MM.1S (cell line): ENCODE measurements around the gene GRIA4.
"Not testable (repeated sequence)": the region's sequence is repeated elsewhere in the genome, so short reads cannot be mapped to it uniquely, and the experiment has no call there.

ENCODE experiments used
- DNase-seq: peaks from one replicate; pipeline ENCODE4 v3.0.0-alpha.2; 2015
- H2AFZ ChIP-seq: fragments of 300-600 bp; sonication (generic); 2 replicates; pipeline ENCODE4 v1.6.0; 2016; ENCODE audit warnings: antibody characterized with exemption, low read length
- H3F3A ChIP-seq: fragments of 300-600 bp; sonication (generic); 2 replicates; pipeline ENCODE4 v1.6.1; 2016; ENCODE audit warnings: mild to moderate bottlenecking, antibody characterized with exemption, low read length, moderate library complexity, mixed read lengths; ENCODE audit not compliant: insufficient read depth
- H3K27ac ChIP-seq: fragments of 300-600 bp; sonication (generic); 2 replicates; pipeline ENCODE4 v1.5.1; 2016; ENCODE audit warnings: mild to moderate bottlenecking, low read length
- H3K27me3 ChIP-seq: fragments of 300-600 bp; sonication (generic); replicated peaks from 2 replicates; pipeline ENCODE4 v1.6.0; 2016; ENCODE audit warnings: low read length; ENCODE audit not compliant: insufficient read depth
- H3K36me3 ChIP-seq: fragments of 300-600 bp; sonication (generic); replicated peaks from 2 replicates; pipeline ENCODE4 v1.6.1; 2016; ENCODE audit warnings: mild to moderate bottlenecking, low read length, mixed read lengths; ENCODE audit not compliant: insufficient read depth
- H3K4me1 ChIP-seq: fragments of 300-600 bp; sonication (generic); 2 replicates; pipeline ENCODE4 v1.6.1; 2016; ENCODE audit warnings: low read length, mixed read lengths
- H3K4me2 ChIP-seq: fragments of 300-600 bp; sonication (generic); 2 replicates; pipeline ENCODE4 v1.6.0; 2016; ENCODE audit warnings: low read depth, low read length
- H3K4me3 ChIP-seq: fragments of 300-600 bp; sonication (generic); 2 replicates; pipeline ENCODE4 v1.5.1; 2016; ENCODE audit warnings: low read length, mixed read lengths
- H3K79me2 ChIP-seq: fragments of 300-600 bp; sonication (generic); 2 replicates; pipeline ENCODE4 v1.6.1; 2016; ENCODE audit warnings: mixed run types, low read length, mixed read lengths
- H3K9ac ChIP-seq: fragments of 300-600 bp; sonication (generic); 2 replicates; pipeline ENCODE4 v1.6.1; 2016; ENCODE audit warnings: low read length, mixed read lengths
- H3K9me2 ChIP-seq: fragments of 300-600 bp; sonication (generic); replicated peaks from 2 replicates; pipeline ENCODE4 v1.6.1; 2016; ENCODE audit warnings: mild to moderate bottlenecking, low read length, mixed read lengths; ENCODE audit not compliant: insufficient read depth
- H3K9me3 ChIP-seq: fragments of 300-600 bp; sonication (generic); replicated peaks from 2 replicates; pipeline ENCODE4 v1.6.1; 2016; ENCODE audit warnings: mild to moderate bottlenecking, low read length, mixed read lengths; ENCODE audit not compliant: insufficient read depth
- H4K20me1 ChIP-seq: fragments of 300-600 bp; sonication (generic); 2 replicates; pipeline ENCODE4 v1.6.1; 2016; ENCODE audit warnings: mild to moderate bottlenecking, low read length, moderate library complexity, mixed read lengths; ENCODE audit not compliant: insufficient read depth
- CTCF ChIP-seq: fragments of 300-600 bp; sonication (generic); IDR thresholded peaks from 2 replicates; pipeline ENCODE4 v1.5.1; 2016; ENCODE audit warnings: antibody characterized with exemption, low read length, mixed read lengths
- EZH2 ChIP-seq: fragments of 300-600 bp; sonication (generic); optimal IDR thresholded peaks from 2 replicates; pipeline ENCODE3; 2017; ENCODE audit warnings: low read depth, mild to moderate bottlenecking, antibody characterized with exemption, low read length, mixed read lengths
- EZH2phosphoT487 ChIP-seq: fragments of 300-600 bp; sonication (generic); IDR thresholded peaks from 2 replicates; pipeline ENCODE4 v1.6.1; 2018; ENCODE audit warnings: antibody characterized with exemption, low read length

GRIA4 gene

GRCh38 chr11:106001304-106002012 is 391.6 kb downstream of the GRIA4 start:
- no peaks in the 10 kb centered on the region for H4K20me1 ChIP-seq
- H3F3A ChIP-seq, result no peaks in the 10 kb centered on the region
- H3K36me3 ChIP-seq, result no peaks in the 10 kb centered on the region
- no peak for TF ChIP-seq EZH2
- TF ChIP-seq EZH2phosphoT487, result no peak
- TF ChIP-seq CTCF, result no peak
- H3K27ac ChIP-seq, result no peak overlapping the region
- no peaks in the 10 kb centered on the region for H3K79me2 ChIP-seq
- no peak for DNase-seq
- peaks cover 8% of the 10 kb centered on the region for H3K4me1 ChIP-seq
- no peak overlapping the region for H3K9ac ChIP-seq
- no peaks in the 10 kb centered on the region for H3K9me3 ChIP-seq
- no peaks in the 10 kb centered on the region for H3K9me2 ChIP-seq
- no peaks in the 10 kb centered on the region for H3K27me3 ChIP-seq
- H3K4me2 ChIP-seq, result no peak overlapping the region
- no peak overlapping the region for H2AFZ ChIP-seq
- H3K4me3 ChIP-seq, result no peak overlapping the region

GRCh38 chr11:106003094-106003493 is 393.2 kb downstream of the GRIA4 start:
- not testable (repeated sequence) for H3K9ac ChIP-seq, H3K27me3 ChIP-seq, H3K4me1 ChIP-seq, H2AFZ ChIP-seq, DNase-seq, H3K9me2 ChIP-seq, H3K79me2 ChIP-seq, H3K27ac ChIP-seq, H4K20me1 ChIP-seq, H3K4me2 ChIP-seq, H3F3A ChIP-seq, H3K4me3 ChIP-seq, H3K9me3 ChIP-seq, H3K36me3 ChIP-seq

- H3F3A ChIP-seq, result no peaks in the 10 kb centered on the region
- H4K20me1 ChIP-seq, result no peaks in the 10 kb centered on the region
- H3K79me2 ChIP-seq, result peaks cover 12% of the 10 kb centered on the region; the same call in 1 of the 2 replicates
- H3K4me2 ChIP-seq, result no peak overlapping the region
- H3K9me2 ChIP-seq, result no peaks in the 10 kb centered on the region
- H3K4me1 ChIP-seq, result no peaks in the 10 kb centered on the region
- no peak for DNase-seq
- no peaks in the 10 kb centered on the region for H3K9me3 ChIP-seq
- H3K4me3 ChIP-seq, result no peak overlapping the region
- no peaks in the 10 kb centered on the region for H3K27me3 ChIP-seq
- no peak overlapping the region for H2AFZ ChIP-seq
- peaks cover 7% of the 10 kb centered on the region; the same call in 1 of the 2 replicates for H3K36me3 ChIP-seq
- H3K27ac ChIP-seq, result no peak overlapping the region
- H3K9ac ChIP-seq, result no peak overlapping the region
- TF ChIP-seq EZH2, result no peak
- no peak for TF ChIP-seq CTCF
- TF ChIP-seq EZH2phosphoT487, result no peak
Measured at GRCh38 chr11:106011481-106011880, 401.6 kb downstream of the GRIA4 start.

- H3K4me3 ChIP-seq, result no peak overlapping the region
- H3K4me1 ChIP-seq, result no peaks in the 10 kb centered on the region
- TF ChIP-seq EZH2phosphoT487 (no peak), CTCF (no peak), EZH2 (no peak)
- no peak overlapping the region for H3K9ac ChIP-seq
- no peak overlapping the region for H2AFZ ChIP-seq
- peaks cover 7% of the 10 kb centered on the region; the same call in 1 of the 2 replicates for H3K36me3 ChIP-seq
- no peaks in the 10 kb centered on the region for H3K9me3 ChIP-seq
- H3F3A ChIP-seq, result no peaks in the 10 kb centered on the region
- peaks cover 12% of the 10 kb centered on the region; the same call in 1 of the 2 replicates for H3K79me2 ChIP-seq
- no peak overlapping the region for H3K27ac ChIP-seq
- no peaks in the 10 kb centered on the region for H3K27me3 ChIP-seq
- no peak for DNase-seq
- H4K20me1 ChIP-seq, result no peaks in the 10 kb centered on the region
- no peak overlapping the region for H3K4me2 ChIP-seq
- no peaks in the 10 kb centered on the region for H3K9me2 ChIP-seq
Measured at GRCh38 chr11:106012744-106013143, 402.9 kb downstream of the GRIA4 start.
